Upper lobe of left lung (tissue), 4 donors: ENCODE results near the gene CNTNAP1.

Experiments used
- POLR2A ChIP-seq, 4 donors: fragments of 450-650 bp; IDR thresholded peaks; one replicate each; pipeline ENCODE4 v1.5.1; 2016 to 2017; ENCODE audit warnings: antibody characterized with exemption in 4 of 4, mild to moderate bottlenecking in 2 of 4
- POLR2AphosphoS5 ChIP-seq, 2 donors: sonication (generic); formaldehyde crosslinking; IDR thresholded peaks; one replicate each; pipeline ENCODE4 v1.5.1; 2017; ENCODE audit warnings: antibody characterized with exemption in 2 of 2
- TF ChIP-seq, protein P1 (sequence below), 6 experiments: fragments of 450-650 bp in 4 of 6; fragments of 200-600 bp in 2 of 6; sonication (generic) in 2 of 6; IDR thresholded peaks; one replicate each; pipeline ENCODE4 v1.5.1; 2016 to 2019; ENCODE audit warnings: antibody characterized with exemption in 6 of 6

DNA sequence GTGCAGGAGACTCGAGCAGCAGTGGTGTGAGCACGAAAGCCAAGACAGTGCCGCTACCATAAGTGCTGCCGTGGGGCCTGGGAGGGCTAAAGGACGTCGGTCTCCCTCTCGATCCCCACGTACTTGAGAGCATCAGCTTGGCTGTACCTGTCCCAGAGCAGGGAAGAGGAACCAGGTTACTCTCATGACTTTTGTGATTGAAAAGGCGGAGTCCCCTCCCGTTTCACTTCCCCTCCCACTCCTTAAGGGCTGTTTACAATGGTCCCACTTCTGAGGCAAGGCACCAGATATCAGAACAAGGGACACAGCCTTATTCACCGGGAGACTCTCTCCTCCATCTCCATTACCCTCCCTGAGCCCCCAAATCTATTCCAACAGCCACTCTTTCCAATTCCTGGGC, 20.1 kb downstream of the CNTNAP1 start:
- TF ChIP-seq POLR2AphosphoS5 (IDR thresholded peaks at IDR 0.05) (no peak), POLR2A (IDR thresholded peaks at IDR 0.05) (no peak)
- TF ChIP-seq, protein P1, sequence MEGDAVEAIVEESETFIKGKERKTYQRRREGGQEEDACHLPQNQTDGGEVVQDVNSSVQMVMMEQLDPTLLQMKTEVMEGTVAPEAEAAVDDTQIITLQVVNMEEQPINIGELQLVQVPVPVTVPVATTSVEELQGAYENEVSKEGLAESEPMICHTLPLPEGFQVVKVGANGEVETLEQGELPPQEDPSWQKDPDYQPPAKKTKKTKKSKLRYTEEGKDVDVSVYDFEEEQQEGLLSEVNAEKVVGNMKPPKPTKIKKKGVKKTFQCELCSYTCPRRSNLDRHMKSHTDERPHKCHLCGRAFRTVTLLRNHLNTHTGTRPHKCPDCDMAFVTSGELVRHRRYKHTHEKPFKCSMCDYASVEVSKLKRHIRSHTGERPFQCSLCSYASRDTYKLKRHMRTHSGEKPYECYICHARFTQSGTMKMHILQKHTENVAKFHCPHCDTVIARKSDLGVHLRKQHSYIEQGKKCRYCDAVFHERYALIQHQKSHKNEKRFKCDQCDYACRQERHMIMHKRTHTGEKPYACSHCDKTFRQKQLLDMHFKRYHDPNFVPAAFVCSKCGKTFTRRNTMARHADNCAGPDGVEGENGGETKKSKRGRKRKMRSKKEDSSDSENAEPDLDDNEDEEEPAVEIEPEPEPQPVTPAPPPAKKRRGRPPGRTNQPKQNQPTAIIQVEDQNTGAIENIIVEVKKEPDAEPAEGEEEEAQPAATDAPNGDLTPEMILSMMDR (IDR thresholded peaks at IDR 0.05), result no peak
